H1 (cell line): ENCODE results near the gene VPS41. TPM values are rescaled to one million over a fixed set of nuclear protein-coding genes. Genes with fewer than 3 reads are reported as not detected.

Source experiments
- ASH2L ChIP-seq: fragments of 200-600, 300-600 bp; sonication (generic); IDR thresholded peaks from one replicate; pipeline ENCODE4 v1.7.1; 2017; ENCODE audit warnings: low read length
- KDM4A ChIP-seq: IDR thresholded peaks from one replicate; pipeline ENCODE4 v1.7.1; 2012; ENCODE audit warnings: low read depth, mild to moderate bottlenecking, moderate library complexity, low read length, inconsistent platforms; ENCODE audit not compliant: severe bottlenecking
- POLR2A ChIP-seq, 2 experiments: IDR thresholded peaks; 1 replicate in 1 of 2; 2 replicates in 1 of 2; pipeline ENCODE4 v1.6.1; 2011; ENCODE audit warnings: low read depth in 2 of 2, low read length in 2 of 2, mild to moderate bottlenecking in 2 of 2; ENCODE audit errors: control extremely low read depth in 1 of 2
- RNF2 ChIP-seq: fragments of 200-900, 300-1000 bp; sonication (generic); IDR thresholded peaks from 2 replicates; pipeline ENCODE4 v1.7.1; 2016; ENCODE audit warnings: borderline replicate concordance, low read depth, mild to moderate bottlenecking, antibody characterized with exemption, low read length; ENCODE audit not compliant: poor library complexity, severe bottlenecking; ENCODE audit errors: missing control alignments
- SP1 ChIP-seq: IDR thresholded peaks from 2 replicates; pipeline ENCODE4 v1.6.1; 2011; ENCODE audit warnings: low read depth, low read length
- polyA plus RNA-seq, 7 experiments: library from polyadenylated mRNA; depleted of rRNA in 3 of 7; stranded (reverse) in 5 of 7; unstranded in 2 of 7; fragments of >200 nt in 5 of 7; fragments of 200-250 nt in 2 of 7; gene quantifications; 1 replicate in 5 of 7; 2 replicates in 1 of 7; 4 replicates in 1 of 7; pipeline versions ENCODE4 v1.2.1 to v1.2.3, GENCODE V29; 2011 to 2013; ENCODE audit warnings: missing spikeins in 2 of 7, mixed read lengths in 2 of 7
- total RNA-seq: library from RNA; stranded (reverse); fragmentation: NEBNext Ultra II Directional; extraction: Animal tissue kit (Norgen Biotek cat#: 25700); gene quantifications from 2 replicates; pipeline ENCODE4 v1.2.1, GENCODE V29; 2021

The VPS41 gene
- total and polyA plus RNA-seq, 2 of the 8 experiments (the other 6 are each of a cell fraction or from before 2014, with no cell fraction given) = 10.7 to 63.3 TPM

DNA sequence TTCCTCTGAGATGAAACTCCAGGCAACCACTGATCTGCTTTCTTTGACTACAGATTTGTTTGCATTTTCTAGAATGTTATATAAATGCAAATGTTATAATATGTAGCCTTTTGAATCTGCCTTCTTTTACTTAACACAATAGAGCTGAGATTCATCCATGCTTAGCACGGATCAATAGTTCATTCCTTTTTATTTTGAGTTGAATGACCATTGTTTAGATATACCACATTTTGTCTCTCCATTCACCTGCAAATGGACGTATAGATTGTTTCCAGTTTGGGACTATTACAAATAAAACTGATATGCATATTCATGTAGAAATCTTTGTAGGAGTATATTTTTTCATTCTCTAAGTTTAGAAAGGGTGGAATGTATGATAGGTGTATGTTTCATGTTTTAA is 57.7 kb downstream of the VPS41 start (continued):
- TF ChIP-seq SP1 (no peak), KDM4A (no peak), ASH2L (no peak), RNF2 (no peak), POLR2A (IDR thresholded peaks at IDR 0.05; ENCODE audit: control extremely low read depth in 1 of 2, low read depth in 2 of 2, low read length in 2 of 2) (no peak)
